HepG2 (cell line): Measurements from ENCODE around the gene CDC42EP4. TPM values are rescaled to one million over a fixed set of nuclear protein-coding genes. Genes with fewer than 3 reads are reported as not detected.
A peak's percentile ranks its signal among the peaks of the same experiment; 100 is the strongest.

Source experiments
- ATAC-seq: fragments of 200-7000 bp; cut with Tn5 transposase; 3 replicates; pipeline ENCODE4 v1.9.1; 2020; ENCODE audit warnings: mild to moderate bottlenecking, moderate library complexity
- BruUV-seq: library from RNA; stranded (reverse); fragments of 400-500 nt; replicated peaks from 2 replicates; lab custom pipeline; 2021; lab: Mats Ljungman, UMichigan
- CTCF ChIA-PET: fragments of 300-600 bp; formaldehyde crosslinking; extraction: SDS; loops from one replicate; lab custom pipeline; 2021; ENCODE audit warnings: low total read pairs, inconsistent platforms, low intra/inter-chr PET ratio; lab: Yijun Ruan, JAX
- POLR2A ChIA-PET: fragments of 350-600 bp; sonication (Branson Sonifier 250); formaldehyde crosslinking; loops from one replicate; lab custom pipeline; 2020; ENCODE audit warnings: antibody characterized with exemption, inconsistent platforms; lab: Yijun Ruan, JAX
- DNase-seq: peaks from one replicate; pipeline ENCODE4 v3.0.0-alpha.2; 2015; ENCODE audit warnings: low spot score
- FAIRE-seq: peaks from 3 replicates; lab custom pipeline; 2011; peaks lifted over from hg19 to GRCh38; lab: Jason Lieb, UNC
- H2AFZ ChIP-seq: one replicate; pipeline ENCODE4 v1.6.1; 2011; ENCODE audit warnings: low read length, inconsistent platforms
- H3K27ac ChIP-seq: fragments of 300-600 bp; 3 replicates; pipeline ENCODE4 v1.8.0; 2011; ENCODE audit warnings: mixed run types, mild to moderate bottlenecking, mixed read lengths, low read length, inconsistent platforms; ENCODE audit not compliant: insufficient read depth; ENCODE audit errors: extremely low read length
- H3K27me3 ChIP-seq, 2 experiments: fragments of 200-600 bp in 1 of 2; 2 replicates in 1 of 2; 3 replicates in 1 of 2; pipeline versions ENCODE4 v1.6.0 to v1.8.0; 2011; ENCODE audit warnings: low read length in 2 of 2, mild to moderate bottlenecking in 2 of 2, moderate library complexity in 2 of 2, inconsistent platforms in 1 of 2; ENCODE audit not compliant: insufficient read depth in 2 of 2, control insufficient read depth in 1 of 2
- H3K36me3 ChIP-seq, 2 experiments: fragments of 200-600 bp in 1 of 2; replicated peaks in 1 of 2; 2 replicates in 1 of 2; 3 replicates in 1 of 2; pipeline versions ENCODE4 v1.5.1 to v1.8.0; 2011; ENCODE audit warnings: low read length in 2 of 2, inconsistent platforms in 1 of 2; ENCODE audit not compliant: insufficient read depth in 2 of 2, control insufficient read depth in 1 of 2
- H3K4me1 ChIP-seq: 2 replicates; pipeline ENCODE4 v1.5.1; 2012; ENCODE audit warnings: low read length, inconsistent platforms; ENCODE audit not compliant: insufficient read depth
- H3K4me2 ChIP-seq: 2 replicates; pipeline ENCODE4 v1.6.0; 2011; ENCODE audit warnings: low read depth, low read length, inconsistent platforms
- H3K4me3 ChIP-seq, 3 experiments: fragments of 200-600 bp in 1 of 3; sonication (generic), shearing (Covaris generic) in 1 of 3; replicated peaks in 1 of 3; 2 replicates each; pipeline ENCODE4 v1.5.1; 2011 to 2016; ENCODE audit warnings: low read length in 3 of 3, inconsistent platforms in 2 of 3, low read depth in 2 of 3, mild to moderate bottlenecking in 2 of 3, control low read depth in 1 of 3, mixed read lengths in 1 of 3; ENCODE audit not compliant: insufficient read depth in 1 of 3
- H3K79me2 ChIP-seq: one replicate; pipeline ENCODE4 v1.6.1; 2011; ENCODE audit warnings: low read length, inconsistent platforms; ENCODE audit not compliant: insufficient read depth
- H3K9ac ChIP-seq: 2 replicates; pipeline ENCODE4 v1.6.0; 2011; ENCODE audit warnings: mild to moderate bottlenecking, low read depth, low read length, inconsistent platforms; ENCODE audit not compliant: insufficient read depth
- H3K9me3 ChIP-seq: 2 replicates; pipeline ENCODE4 v1.5.1; 2012; ENCODE audit warnings: mild to moderate bottlenecking, low read length
- H4K20me1 ChIP-seq: 2 replicates; pipeline ENCODE4 v1.6.0; 2011; ENCODE audit warnings: inconsistent platforms, mild to moderate bottlenecking, low read length, moderate library complexity; ENCODE audit not compliant: insufficient read depth
- FOXK1 ChIP-seq: sonication (generic); formaldehyde crosslinking; IDR thresholded peaks from 2 replicates; pipeline ENCODE4 v1.4.0; 2020; ENCODE audit warnings: low read depth, missing genetic modification reagents, borderline replicate concordance
- MXI1 ChIP-seq: IDR thresholded peaks from 3 replicates; pipeline ENCODE4 v1.6.1; 2012; ENCODE audit warnings: low read depth, low read length, inconsistent platforms, borderline replicate concordance
- ZBTB33 ChIP-seq: sonication (generic); formaldehyde crosslinking; IDR thresholded peaks from 2 replicates; pipeline ENCODE4 v1.4.0; 2020; ENCODE audit warnings: missing genetic modification reagents
- ZNF121 ChIP-seq: sonication (generic); formaldehyde crosslinking; IDR thresholded peaks from 2 replicates; pipeline ENCODE4 v1.5.0; 2020; ENCODE audit warnings: mild to moderate bottlenecking, missing genetic modification reagents
- ZNF263 ChIP-seq: sonication (generic); formaldehyde crosslinking; IDR thresholded peaks from 2 replicates; pipeline ENCODE4 v1.4.0; 2020; ENCODE audit warnings: missing genetic modification reagents
- WGBS: methylation state at CpG from one replicate; pipeline ENCODE4 v1.1.6; 2017; ENCODE audit warnings: low lambda C conversion rate; 5-methylcytosine and 5-hydroxymethylcytosine counted together
- in situ Hi-C: cut with HindIII; loops from 2 replicates; pipeline ENCODE4 v1.10.0; 2017; ENCODE audit warnings: low pct_unique_long_range_greater_than_20kb; ENCODE audit not compliant: extremely low pct_ligation_motif_present
- intact Hi-C: fragments of 100-400 bp; cut with micrococcal nuclease; formaldehyde crosslinking; loops from one replicate; pipeline ENCODE4 v1.10.0; 2022; ENCODE audit not compliant: unreplicated experiment
- polyA plus RNA-seq, 8 experiments: library from polyadenylated mRNA; depleted of rRNA in 3 of 8; stranded (reverse) in 7 of 8; unstranded in 1 of 8; fragments of >200 nt; fragmentation: Illumina TruSeq in 4 of 8; extraction: Trizol in 4 of 8; gene quantifications; 2 replicates each; pipeline versions ENCODE4 v1.2.1 to v1.2.3, GENCODE V29; 2011 to 2016; ENCODE audit warnings: low read depth in 4 of 8, missing spikeins in 1 of 8, mixed read lengths in 1 of 8; ENCODE audit not compliant: insufficient read depth in 1 of 8
- total RNA-seq, 5 experiments: library from RNA; depleted of rRNA; stranded (reverse); fragments of >200 nt; fragmentation: Illumina TruSeq; extraction: Trizol; gene quantifications; 2 replicates each; pipeline ENCODE4 v1.2.3, GENCODE V29; 2016; ENCODE audit warnings: low read depth in 1 of 5

Gene CDC42EP4
- total and polyA plus RNA-seq, 2 of the 13 experiments (the other 11 are each of a cell fraction or from before 2014, with no cell fraction given), result 19.0 to 54.0 TPM

GRCh38 chr17:73324711-73325526, 13.1 kb upstream of the CDC42EP4 start:
- peaks cover 42% of the 10 kb centered on the region for H3K4me1 ChIP-seq
- no peak overlapping the region for H3K9ac ChIP-seq
- peaks cover 6 to 27% of the 10 kb centered on the region in 2 experiments for H3K27me3 ChIP-seq
- DNase-seq, result no peak
- no peaks in the 10 kb centered on the region for H3K36me3 ChIP-seq
- H3K4me3 ChIP-seq, result no peak overlapping the region
- ATAC-seq, result peak; percentile 9; the same call in 2 of the 3 replicates
- POLR2A ChIA-PET, result interaction anchor here (1.0 to 2.0 kb wide), 3 partner anchors 14 to 63 kb away, joined by 3 to 9 read pairs (median 8); partner anchors contain the start of gene CPSF4L
- H3K9me3 ChIP-seq, result no peaks in the 10 kb centered on the region
- no TSS peak for BruUV-seq
- in situ Hi-C loops, result no loop called here
- TF ChIP-seq MXI1 (no peak), ZNF121 (CRISPR knock-in tag) (peak; percentile 77), ZNF263 (CRISPR knock-in tag) (0 out of 2 replicates have a peak, but pooled peaks have one; percentile 33), ZBTB33 (peak; percentile 39; the same call in 1 of the 2 replicates), FOXK1 (no peak)
- WGBS, result 43% methylated on average over 17 of the region's 17 CpGs
- no peak for FAIRE-seq
- no peak overlapping the region for H2AFZ ChIP-seq
- intact Hi-C loops, result no loop called here
- H3K27ac ChIP-seq, result no peak overlapping the region
- no peaks in the 10 kb centered on the region for H4K20me1 ChIP-seq
- H3K4me2 ChIP-seq, result no peak overlapping the region
- CTCF ChIA-PET, result no interaction called here
- no peaks in the 10 kb centered on the region for H3K79me2 ChIP-seq
